ENCODE data around the gene GRM3.

Gene GRM3

DNA sequence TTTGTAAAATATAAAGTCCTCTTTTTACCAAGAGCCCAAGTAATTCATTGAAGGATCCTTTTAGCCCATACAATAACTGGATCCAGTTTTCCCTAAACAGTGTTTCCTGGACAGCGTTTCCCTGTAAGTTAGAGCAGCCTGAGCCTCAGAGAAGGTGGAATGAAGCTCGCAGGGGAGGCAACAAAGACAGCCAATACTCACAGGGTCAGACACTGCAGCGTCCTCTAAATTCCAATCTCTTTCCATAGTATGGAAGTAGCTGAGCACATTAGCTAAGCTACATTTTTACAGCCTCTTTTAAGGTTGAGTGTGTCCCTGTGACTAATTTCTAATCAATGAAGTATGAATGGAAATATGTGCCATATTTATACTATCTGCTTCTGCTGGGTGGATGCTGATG lies 193.5 kb downstream of the GRM3 start:
- ChIA-PET POLR2A (no interaction called here), CTCF (no interaction called here)
- TF ChIP-seq, protein P1, sequence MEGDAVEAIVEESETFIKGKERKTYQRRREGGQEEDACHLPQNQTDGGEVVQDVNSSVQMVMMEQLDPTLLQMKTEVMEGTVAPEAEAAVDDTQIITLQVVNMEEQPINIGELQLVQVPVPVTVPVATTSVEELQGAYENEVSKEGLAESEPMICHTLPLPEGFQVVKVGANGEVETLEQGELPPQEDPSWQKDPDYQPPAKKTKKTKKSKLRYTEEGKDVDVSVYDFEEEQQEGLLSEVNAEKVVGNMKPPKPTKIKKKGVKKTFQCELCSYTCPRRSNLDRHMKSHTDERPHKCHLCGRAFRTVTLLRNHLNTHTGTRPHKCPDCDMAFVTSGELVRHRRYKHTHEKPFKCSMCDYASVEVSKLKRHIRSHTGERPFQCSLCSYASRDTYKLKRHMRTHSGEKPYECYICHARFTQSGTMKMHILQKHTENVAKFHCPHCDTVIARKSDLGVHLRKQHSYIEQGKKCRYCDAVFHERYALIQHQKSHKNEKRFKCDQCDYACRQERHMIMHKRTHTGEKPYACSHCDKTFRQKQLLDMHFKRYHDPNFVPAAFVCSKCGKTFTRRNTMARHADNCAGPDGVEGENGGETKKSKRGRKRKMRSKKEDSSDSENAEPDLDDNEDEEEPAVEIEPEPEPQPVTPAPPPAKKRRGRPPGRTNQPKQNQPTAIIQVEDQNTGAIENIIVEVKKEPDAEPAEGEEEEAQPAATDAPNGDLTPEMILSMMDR (IDR thresholded peaks at IDR 0.05; ENCODE audit: insufficient read depth, low read length, missing control alignments) = no peak
- H3K4me3 ChIP-seq (ENCODE audit: low read depth, low read length) = no peak overlapping the region
- DNase-seq (ENCODE audit: low read depth, low spot score) = no peak

DNA sequence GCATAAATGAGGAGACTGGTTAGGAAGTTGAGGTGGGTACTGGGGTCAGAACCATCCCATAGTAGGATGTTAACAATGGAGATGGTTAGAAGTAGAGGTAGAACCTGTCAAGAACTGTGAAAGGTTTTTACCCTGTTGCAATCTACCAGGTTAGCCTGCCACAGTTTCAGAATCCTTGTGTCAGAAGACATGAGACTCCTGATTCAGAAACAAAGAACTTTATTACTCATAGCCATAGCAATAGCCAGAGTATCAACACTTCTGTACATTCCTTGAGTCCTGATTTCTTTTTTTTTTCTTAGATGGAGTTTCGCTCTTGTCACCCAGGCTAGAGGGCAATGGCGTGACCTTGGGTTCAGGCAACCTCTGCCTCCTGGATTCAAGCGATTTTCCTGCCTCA lies 200.9 kb downstream of the GRM3 start:
- ChIA-PET CTCF (no interaction called here), POLR2A (no interaction called here)
- TF ChIP-seq, protein P1 (IDR thresholded peaks at IDR 0.05; ENCODE audit: insufficient read depth, low read length, missing control alignments) = no peak
- no peak overlapping the region for H3K4me3 ChIP-seq (ENCODE audit: low read depth, low read length)
- no peak for DNase-seq (ENCODE audit: low read depth, low spot score)

DNA sequence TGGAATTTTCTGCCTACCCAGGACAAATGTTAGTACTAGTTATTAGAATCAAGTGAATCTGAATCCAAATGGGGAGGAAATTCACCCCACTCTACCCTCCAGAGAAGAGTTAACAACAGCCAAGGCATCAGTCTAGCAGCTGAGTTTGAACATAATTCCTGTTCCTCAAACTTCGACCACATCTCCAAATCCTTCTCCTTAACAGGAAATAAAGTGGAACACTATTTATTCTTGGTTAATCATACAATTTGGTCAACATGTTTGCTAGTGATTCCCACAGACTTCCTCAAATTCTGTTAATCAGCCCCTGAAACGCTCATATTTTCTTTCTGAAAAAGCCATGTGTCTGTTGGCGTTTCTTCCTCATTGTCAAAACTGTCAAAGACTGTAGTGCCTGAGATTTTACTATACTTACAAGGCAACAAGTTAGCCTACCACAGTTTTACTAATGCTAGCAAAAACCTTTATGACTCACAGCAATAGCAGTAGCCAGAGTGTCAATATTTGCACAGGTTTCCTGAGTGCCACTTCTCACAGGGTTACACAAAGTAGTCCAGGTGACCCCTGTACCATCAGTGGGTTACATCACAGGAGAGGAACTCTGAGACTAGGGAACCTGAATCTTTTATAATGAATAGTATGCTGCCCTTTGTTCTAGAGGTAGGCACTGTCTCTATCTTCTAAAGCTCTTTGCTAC lies 202.9 kb downstream of the GRM3 start:
- H3K4me3 ChIP-seq (ENCODE audit: low read depth, low read length) = no peak overlapping the region
- ChIA-PET POLR2A (no interaction called here), CTCF (no interaction called here)
- no peak for DNase-seq (ENCODE audit: low read depth, low spot score)
- TF ChIP-seq, protein P1 (IDR thresholded peaks at IDR 0.05; ENCODE audit: insufficient read depth, low read length, missing control alignments) = no peak

DNA sequence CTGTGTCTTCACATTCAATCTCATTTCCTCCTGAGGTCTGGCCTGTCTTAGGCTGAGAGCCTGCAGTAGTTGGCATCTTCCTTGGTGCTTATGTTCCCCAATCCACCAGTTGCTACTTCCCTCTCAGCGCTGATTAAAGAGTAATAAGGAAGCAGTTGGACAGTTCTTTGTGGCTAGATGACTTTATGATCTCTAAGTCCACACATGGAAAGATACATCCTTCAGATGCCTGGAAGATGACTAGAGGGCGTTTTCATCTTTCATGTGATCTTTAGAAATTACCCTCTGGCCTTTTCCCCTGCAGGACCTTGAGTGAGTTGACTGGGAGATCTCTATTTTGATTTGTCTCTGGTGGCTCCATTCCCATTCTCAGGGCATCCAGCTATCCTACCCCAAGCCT lies 204.5 kb downstream of the GRM3 start:
- TF ChIP-seq, protein P1 (IDR thresholded peaks at IDR 0.05; ENCODE audit: insufficient read depth, low read length, missing control alignments) = no peak
- no peak overlapping the region for H3K4me3 ChIP-seq (ENCODE audit: low read depth, low read length)
- DNase-seq (ENCODE audit: low read depth, low spot score) = no peak
- CTCF ChIA-PET = no interaction called here
- POLR2A ChIA-PET = no interaction called here

DNA sequence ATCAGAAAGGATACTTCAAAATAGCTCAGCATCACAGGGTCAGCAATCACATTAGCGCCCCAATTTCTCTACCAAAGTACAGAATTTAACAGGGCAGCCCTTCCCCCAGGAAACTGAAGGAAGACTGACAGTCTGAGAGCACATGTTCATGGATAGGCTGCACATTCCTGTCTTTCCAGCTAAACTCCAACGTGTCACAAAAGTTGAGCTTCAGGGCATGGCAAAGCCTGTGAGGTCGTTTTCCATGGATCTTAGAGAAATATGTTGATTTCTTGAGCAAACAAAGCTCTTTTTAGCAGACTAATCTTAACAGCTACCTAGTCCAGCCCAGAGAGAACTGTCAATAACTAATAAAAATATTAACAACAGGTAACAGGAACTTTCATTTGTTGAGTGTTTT lies 207.9 kb downstream of the GRM3 start:
- TF ChIP-seq, protein P1 (IDR thresholded peaks at IDR 0.05; ENCODE audit: insufficient read depth, low read length, missing control alignments) = no peak
- no peak overlapping the region for H3K4me3 ChIP-seq (ENCODE audit: low read depth, low read length)
- DNase-seq (ENCODE audit: low read depth, low spot score) = no peak
- ChIA-PET POLR2A (no interaction called here), CTCF (no interaction called here)

DNA sequence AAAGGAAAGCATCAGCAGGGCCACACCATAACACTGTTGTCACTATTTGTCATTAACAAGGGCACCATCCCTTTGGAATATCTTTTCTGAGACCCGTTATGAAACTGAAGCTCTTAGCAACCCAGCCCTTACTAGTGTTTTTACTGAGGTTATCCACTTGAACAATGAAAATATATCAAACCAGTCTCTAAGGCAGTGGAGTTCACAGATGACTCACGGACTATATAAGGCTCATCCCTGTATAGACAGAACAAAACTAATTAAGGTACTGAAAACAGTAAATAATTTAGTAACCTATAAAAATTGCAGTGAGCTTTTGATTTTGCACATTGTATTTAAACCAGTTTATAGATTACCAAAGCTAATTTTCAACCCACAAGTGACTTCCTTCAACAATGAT lies 219.7 kb downstream of the GRM3 start:
- CTCF ChIA-PET = no interaction called here

More for the DNA sequence above, 219.7 kb downstream of the GRM3 start:
- no peak overlapping the region for H3K4me3 ChIP-seq (ENCODE audit: low read depth, low read length)
- POLR2A ChIA-PET = no interaction called here
- DNase-seq (ENCODE audit: low read depth, low spot score) = no peak
- TF ChIP-seq, protein P1 (IDR thresholded peaks at IDR 0.05; ENCODE audit: insufficient read depth, low read length, missing control alignments) = no peak
